GM21576 (cell line): ENCODE results near the gene RNGTT.
"Not testable (repeated sequence)": the region's sequence is repeated elsewhere in the genome, so short reads cannot be mapped to it uniquely, and the experiment has no call there.

Source experiments
- ATAC-seq: cut with Tn5 transposase; IDR thresholded peaks from one replicate; pipeline ENCODE4 v1.9.1; 2021; ENCODE audit warnings: mild to moderate bottlenecking, moderate library complexity; ENCODE audit not compliant: unreplicated experiment

RNGTT gene

GRCh38 chr6:88972504-88973423 is 9.3 kb upstream of the RNGTT start:
- ATAC-seq = no peak

- ATAC-seq = no peak
Observed at GRCh38 chr6:88970301-88970700, 6.9 kb upstream of the RNGTT start.

DNA sequence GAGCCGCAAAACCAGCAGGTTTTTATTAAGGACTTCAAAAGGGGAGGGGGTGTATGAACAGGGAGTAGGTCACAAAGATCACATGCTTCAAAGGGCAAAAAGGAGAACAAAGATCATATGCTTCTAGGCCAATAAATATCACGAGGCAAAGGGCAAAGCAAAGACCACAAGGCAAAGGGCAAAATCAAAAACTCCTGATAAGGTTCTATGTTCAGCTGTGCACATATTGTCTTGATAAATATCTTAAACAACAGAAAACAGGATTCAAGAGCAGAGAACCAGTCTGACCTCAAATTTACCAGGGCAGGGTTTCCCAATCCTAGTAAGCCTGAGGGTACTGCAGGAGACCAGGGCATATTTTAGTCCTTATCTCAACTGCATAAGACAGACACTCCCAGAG is 5.8 kb upstream of the RNGTT start:
- ATAC-seq = not testable (repeated sequence)

GRCh38 chr6:88967891-88968290 is 4.5 kb upstream of the RNGTT start:
- ATAC-seq = no peak

- ATAC-seq = no peak
Observed at GRCh38 chr6:88965691-88966090, 2.3 kb upstream of the RNGTT start.

DNA sequence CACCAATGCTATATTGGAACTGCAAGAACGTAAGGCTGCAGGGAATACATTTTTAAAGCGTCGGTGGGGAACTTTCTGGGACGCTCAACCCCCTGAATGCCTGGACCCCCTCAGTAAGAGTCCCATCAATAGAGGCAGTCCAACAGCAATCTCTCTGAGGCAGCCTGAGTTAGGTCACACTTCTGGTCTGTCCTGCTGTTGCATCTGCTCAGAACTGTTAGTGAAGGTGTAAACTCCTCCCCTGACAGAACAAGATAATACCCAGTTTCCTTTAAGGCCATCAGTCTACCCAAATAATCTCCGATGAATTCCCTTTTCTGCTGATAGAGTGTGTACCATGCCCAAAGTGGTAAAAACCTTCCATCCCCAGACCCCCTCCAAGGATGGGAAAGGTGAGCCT is 1.1 kb upstream of the RNGTT start:
- ATAC-seq = no peak

GRCh38 chr6:88958842-88959241 is 4.6 kb downstream of the RNGTT start:
- ATAC-seq = no peak

DNA sequence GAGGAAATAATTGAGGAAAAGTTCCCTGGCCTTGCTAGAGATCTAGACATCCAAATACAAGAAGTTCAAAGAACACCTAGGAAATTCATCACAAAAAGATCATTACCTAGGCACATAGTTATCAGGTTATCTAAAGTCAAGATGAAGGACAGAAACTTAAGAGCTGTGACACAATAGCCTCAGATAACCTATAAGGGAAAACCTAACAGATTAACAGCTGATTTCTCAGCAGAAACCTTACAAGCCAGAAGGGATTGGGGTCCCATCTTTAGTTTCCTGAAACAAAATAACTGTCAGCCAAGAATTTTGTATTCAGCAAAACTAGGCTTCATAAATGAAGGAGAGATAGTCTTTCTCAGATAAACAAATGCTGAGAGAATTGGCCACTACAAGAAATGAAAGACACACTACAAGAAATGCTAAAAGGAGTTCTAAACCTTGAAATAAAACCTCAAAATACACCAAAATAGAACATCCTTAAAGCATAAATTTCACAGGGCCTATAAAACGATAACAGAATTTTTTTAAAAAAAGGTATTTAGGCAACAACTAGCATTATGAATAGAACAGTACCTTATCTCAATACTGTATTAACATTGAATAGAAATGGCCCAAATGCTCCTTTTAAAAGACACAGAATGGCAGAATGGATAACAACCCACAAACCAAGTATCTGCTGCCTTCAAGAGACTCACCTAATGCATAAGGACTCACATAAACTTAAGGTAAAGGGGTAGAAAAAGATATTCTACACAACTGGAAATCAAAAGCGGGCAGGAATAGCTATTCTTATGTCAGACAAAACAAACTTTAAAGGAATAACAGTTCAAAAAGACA is 9.7 kb downstream of the RNGTT start:
- no peak for ATAC-seq

DNA sequence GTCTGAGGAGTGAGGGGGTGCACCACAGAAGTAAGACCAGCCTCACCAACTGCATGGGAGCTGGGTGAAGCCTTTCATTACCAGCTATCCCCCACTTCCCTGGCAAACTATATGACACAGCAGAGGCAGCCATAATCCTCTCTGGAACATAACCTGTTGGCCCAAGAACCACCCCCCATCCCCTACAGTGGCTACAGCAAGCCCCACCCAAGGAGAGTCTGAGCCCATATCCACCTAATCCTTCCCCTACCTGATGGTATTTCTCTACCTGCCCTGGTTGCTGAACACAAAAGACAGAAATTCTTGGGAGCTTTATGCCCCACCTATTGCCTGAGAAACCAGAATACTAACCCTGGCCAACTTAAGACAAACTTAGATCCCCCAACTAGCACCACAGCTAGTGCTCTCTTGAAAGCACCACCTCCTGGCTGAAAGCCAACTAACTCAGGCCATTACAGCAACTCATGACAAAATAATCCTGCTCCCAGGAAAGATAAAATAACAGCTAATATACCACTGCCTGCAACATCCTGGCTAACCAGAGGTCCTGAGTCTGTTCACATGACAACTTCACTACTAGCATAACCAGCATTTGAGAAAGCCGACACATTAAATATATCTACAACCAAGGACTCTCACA is 11.2 kb downstream of the RNGTT start:
- ATAC-seq = no peak

DNA sequence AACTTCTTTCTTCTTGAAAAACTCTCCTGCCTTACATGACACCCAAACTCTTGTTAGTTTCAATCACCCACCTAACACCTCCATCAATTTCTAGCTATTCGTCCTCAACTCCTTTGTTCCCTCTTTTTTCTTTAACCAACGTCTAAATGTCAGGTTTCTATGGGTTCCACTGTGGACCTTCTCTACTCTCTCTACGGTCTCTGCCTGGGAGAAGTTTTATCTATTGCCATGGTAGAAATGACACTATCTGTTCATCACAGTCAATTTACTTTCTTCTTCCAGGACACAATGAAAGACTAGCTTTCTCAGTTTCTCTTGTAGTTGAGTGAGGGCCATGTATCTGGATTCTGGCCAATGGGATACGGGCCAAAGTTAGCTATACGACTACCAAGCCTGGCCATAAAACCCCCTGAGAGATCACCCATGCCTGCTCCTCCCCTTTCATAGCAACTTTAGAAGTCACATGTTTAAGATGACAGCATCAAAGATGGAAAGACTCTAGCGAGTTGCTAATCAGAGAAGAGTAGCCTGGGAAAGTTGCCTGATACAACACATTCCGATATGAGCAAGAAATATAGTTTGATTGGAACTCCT is 17.9 kb downstream of the RNGTT start:
- ATAC-seq = no peak

DNA sequence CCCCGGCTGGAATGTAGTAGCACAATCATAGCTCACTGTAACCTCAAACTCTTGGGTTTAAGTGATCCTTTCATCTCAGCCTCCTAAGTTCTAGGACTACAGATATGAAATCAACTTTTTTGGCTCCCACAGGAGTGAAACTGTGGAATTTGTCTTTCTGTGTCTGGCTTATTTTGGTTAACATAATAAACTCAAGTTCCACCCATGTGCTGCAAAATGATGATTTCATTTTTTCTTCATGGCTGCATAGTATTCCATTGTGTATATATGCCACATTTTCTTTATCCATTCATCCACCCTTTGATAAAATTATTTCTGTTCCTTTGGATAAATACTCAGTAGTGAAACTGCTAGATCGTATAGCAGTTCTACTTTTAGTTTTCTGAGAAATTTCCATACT is 29.9 kb downstream of the RNGTT start:
- no peak for ATAC-seq

- not testable (repeated sequence) for ATAC-seq
Observed at GRCh38 chr6:88932019-88932418, 31.4 kb downstream of the RNGTT start.

GRCh38 chr6:88922775-88923548 is 40.5 kb downstream of the RNGTT start:
- no peak for ATAC-seq

DNA sequence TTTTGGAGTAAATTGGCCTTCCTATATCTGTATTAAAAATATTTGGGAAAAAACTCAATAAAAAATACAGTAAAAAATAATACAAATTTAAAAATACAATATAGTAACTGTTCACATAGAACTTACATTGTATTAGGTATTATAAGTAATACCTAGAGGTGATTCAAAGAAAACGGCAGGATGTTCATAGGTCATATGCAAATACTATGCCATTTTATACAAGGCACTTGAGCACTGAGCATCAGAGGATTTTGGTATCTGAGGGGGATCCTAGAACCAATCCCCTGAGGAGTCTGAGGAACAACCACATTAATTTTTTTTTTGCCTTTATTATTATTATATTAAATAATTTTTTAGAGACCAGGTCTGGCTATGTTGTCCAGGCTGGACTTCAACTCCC is 41.7 kb downstream of the RNGTT start:
- no peak for ATAC-seq

- no peak for ATAC-seq
Observed at GRCh38 chr6:88920774-88921733, 42.4 kb downstream of the RNGTT start.

DNA sequence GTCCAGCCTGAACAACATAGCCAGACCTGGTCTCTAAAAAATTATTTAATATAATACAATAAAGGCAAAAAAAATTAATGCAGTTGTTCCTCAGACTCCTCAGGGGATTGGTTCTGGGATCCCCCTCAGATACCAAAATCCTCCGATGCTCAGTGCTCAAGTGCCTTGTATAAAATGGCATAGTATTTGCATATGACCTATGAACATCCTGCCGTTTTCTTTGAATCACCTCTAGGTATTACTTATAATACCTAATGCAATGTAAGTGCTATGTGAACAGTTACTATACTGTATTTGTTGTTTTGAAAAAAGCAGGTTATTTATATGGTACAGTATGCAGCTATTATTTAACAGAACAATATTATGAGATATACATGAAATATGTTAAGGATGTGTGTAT is 43.3 kb downstream of the RNGTT start:
- no peak for ATAC-seq

DNA sequence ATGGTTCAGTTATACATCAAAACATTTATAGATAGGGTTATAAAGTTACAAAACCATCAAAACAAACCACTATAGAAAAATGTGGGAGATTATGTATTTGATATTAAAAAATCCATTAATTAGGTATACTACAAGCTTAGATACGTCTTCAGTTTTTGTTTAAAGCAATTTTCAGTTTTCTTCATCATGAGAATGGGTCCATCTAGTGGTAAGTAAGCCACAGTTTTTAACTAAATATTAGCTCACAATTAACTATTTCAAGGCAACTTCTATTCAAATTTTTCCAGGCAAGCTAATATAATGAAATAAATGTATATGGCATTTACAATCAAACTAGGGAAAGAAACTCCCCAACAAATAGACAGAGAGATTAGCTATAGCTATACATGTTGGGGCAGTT is 44.4 kb downstream of the RNGTT start:
- ATAC-seq = no peak

DNA sequence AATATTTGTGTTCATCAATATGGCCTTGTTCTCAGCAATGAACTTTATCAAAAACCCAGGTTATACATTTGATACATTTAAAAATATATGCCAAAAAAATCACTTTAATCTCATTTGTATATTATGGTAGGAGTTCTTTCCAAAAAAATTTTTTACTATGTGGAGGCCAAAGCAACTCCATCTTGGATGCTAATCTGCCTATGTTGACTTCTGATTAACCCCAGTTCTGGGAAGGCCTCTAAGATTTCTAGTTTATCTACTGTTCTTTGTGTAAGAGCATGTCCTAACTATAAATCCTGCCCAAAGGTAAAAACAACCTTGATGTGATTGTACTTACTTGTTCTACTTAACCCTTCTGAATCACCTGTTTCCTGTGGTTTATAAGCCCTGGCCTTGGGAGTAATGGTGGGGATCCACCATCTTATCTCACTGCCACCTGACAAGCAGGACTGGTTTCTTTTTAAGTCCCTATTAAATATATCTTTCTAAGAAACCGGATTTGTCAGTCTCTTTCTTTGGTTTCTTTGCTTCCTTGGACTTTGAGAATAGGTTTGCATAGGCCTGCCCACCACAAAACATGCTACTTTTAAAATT is 46.7 kb downstream of the RNGTT start:
- ATAC-seq = no peak
